ENCODE results near the gene IFRD1. TPM values are rescaled to one million over a fixed set of nuclear protein-coding genes. Genes with fewer than 3 reads are reported as not detected.

IFRD1 gene
- total RNA-seq, 1 experiment from 2014 or later, result 67.8 TPM

DNA sequence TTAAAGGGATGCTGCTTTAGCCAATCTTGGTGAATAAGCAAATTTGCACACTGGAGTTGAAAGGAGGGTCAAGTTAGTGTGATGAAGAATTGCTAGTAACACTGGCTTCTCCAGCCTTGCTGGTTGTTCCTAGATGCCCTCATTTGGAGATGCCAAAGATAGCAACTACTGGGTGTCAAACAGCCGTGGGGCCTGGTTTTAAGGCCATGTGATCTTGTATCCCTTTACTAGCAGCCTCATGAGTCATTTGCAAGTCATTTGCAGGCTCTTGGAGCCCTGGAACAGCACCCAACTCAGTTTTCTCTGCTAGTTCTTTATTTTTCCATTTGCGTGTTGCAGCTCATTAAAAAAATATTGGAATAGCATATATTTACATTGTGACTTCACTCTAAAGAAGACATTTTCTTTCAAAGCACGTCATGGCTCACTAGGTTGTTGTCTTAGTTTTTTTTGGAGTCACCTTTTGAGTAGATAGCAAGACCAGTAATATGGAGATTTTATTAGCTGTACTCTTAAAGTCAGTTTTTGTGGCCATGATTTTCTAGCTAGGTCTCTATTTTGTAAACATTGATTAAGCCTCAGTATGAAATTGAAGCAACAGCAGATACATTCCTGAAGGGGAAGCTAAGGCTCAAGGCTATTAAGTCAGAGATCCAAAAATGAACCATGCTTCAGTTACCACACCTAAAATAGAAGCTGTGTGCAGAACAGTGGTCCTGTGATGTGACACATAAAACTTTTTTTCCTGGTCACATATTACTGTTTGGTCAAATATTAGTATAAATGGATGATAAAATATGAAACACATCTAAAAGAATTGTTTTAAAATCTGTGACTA is 31.8 kb downstream of the IFRD1 start:
- no peaks in the 10 kb centered on the region for H3K27me3 Mint-ChIP-seq (ENCODE audit: low read depth)
- no peaks in the 10 kb centered on the region for H3K23me2 ChIP-seq (ENCODE audit: insufficient read length, low read depth, low read length, poor library complexity, severe bottlenecking)
- H2BK120ac ChIP-seq (ENCODE audit: low read depth, low read length, poor library complexity, severe bottlenecking), result no peak overlapping the region
- no peaks in the 10 kb centered on the region for H3K79me2 ChIP-seq (ENCODE audit: insufficient read depth, low read length)
- H4K20me1 ChIP-seq (ENCODE audit: control insufficient read depth, insufficient read depth, insufficient read length), result no peaks in the 10 kb centered on the region
- H3K27ac Mint-ChIP-seq, result no peak overlapping the region
- H3K9ac ChIP-seq (ENCODE audit: extremely low read depth, insufficient read length, low read length), result no peak overlapping the region
- H3K4me1 Mint-ChIP-seq, result peaks cover 14 to 19% of the 10 kb centered on the region in 2 experiments
- no peak overlapping the region for H3K56ac ChIP-seq (ENCODE audit: insufficient read length, low read depth, low read length)
- H3K4me3 Mint-ChIP-seq, result no peak overlapping the region
- TF ChIP-seq, protein P1, sequence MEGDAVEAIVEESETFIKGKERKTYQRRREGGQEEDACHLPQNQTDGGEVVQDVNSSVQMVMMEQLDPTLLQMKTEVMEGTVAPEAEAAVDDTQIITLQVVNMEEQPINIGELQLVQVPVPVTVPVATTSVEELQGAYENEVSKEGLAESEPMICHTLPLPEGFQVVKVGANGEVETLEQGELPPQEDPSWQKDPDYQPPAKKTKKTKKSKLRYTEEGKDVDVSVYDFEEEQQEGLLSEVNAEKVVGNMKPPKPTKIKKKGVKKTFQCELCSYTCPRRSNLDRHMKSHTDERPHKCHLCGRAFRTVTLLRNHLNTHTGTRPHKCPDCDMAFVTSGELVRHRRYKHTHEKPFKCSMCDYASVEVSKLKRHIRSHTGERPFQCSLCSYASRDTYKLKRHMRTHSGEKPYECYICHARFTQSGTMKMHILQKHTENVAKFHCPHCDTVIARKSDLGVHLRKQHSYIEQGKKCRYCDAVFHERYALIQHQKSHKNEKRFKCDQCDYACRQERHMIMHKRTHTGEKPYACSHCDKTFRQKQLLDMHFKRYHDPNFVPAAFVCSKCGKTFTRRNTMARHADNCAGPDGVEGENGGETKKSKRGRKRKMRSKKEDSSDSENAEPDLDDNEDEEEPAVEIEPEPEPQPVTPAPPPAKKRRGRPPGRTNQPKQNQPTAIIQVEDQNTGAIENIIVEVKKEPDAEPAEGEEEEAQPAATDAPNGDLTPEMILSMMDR (conservative IDR thresholded peaks at IDR 0.05), result no peak
- peak; percentile 47 for DNase-seq
- no peak overlapping the region for H2BK15ac ChIP-seq (ENCODE audit: low read depth, low read length)
- H2BK20ac ChIP-seq (ENCODE audit: low read depth, low read length, poor library complexity, severe bottlenecking), result no peak overlapping the region
- H3K27me3 ChIP-seq (ENCODE audit: insufficient read depth, low read length), result no peaks in the 10 kb centered on the region
- H2AK5ac ChIP-seq (ENCODE audit: insufficient read length, low read length), result no peak overlapping the region
- H3K9me3 ChIP-seq (ENCODE audit: control insufficient read depth, low read depth, low read length), result no peaks in the 10 kb centered on the region
- no peak overlapping the region for H2BK12ac ChIP-seq (ENCODE audit: insufficient read length, low read depth, low read length)
- no peak overlapping the region for H3K27ac ChIP-seq (ENCODE audit: insufficient read length, low read depth, low read length)
- no CpG with 5 or more reads among the region's 3 CpGs for WGBS (ENCODE audit: extremely low coverage, insufficient read length, low lambda C conversion rate)
- H3K18ac ChIP-seq (ENCODE audit: insufficient read length, low read depth, low read length), result no peak overlapping the region
- no peak overlapping the region for H4K91ac ChIP-seq (ENCODE audit: insufficient read length, low read depth, low read length)
- H3K9me3 Mint-ChIP-seq, result no peaks in the 10 kb centered on the region
- no peak overlapping the region for H3T11ph ChIP-seq (ENCODE audit: low read length)
- no peak overlapping the region for H3K14ac ChIP-seq (ENCODE audit: insufficient read depth, low read length)
- no peaks in the 10 kb centered on the region; the same call in 1 of the 2 replicates for H3K4me1 ChIP-seq (ENCODE audit: insufficient read depth, low read length)
- H3K4me2 ChIP-seq (ENCODE audit: insufficient read depth, insufficient read length, low read length), result no peak overlapping the region
- no peak overlapping the region for H3K4ac ChIP-seq (ENCODE audit: low read depth, low read length)
- no peak overlapping the region for H4K5ac ChIP-seq (ENCODE audit: insufficient read length, low read depth, low read length)
- H2AFZ ChIP-seq (ENCODE audit: low read length), result no peak overlapping the region
- H4K8ac ChIP-seq (replicated peaks; ENCODE audit: insufficient read length, low read depth, low read length), result no peak overlapping the region
- no peak overlapping the region for H3K23ac ChIP-seq (ENCODE audit: insufficient read length, low read depth, low read length)
- H3K36me3 Mint-ChIP-seq (ENCODE audit: insufficient read depth in 1 of 3, low read depth in 3 of 3), result peaks cover 0 to 9% (median 2%) of the 10 kb centered on the region in 3 experiments; a peak in 3 of 7 replicates
- no peak overlapping the region for H2BK5ac ChIP-seq (ENCODE audit: insufficient read length, low read length)
- no peaks in the 10 kb centered on the region for H3K79me1 ChIP-seq (ENCODE audit: insufficient read depth, low read depth, low read length, poor library complexity, severe bottlenecking)
